Non-pigmented ciliary epithelial cell (primary cell): ENCODE data around the gene SERAC1.

Experiments
- DNase-seq: peaks from one replicate; pipeline ENCODE4 v3.0.0-alpha.2; 2010; ENCODE audit warnings: low read depth

Gene SERAC1

GRCh38 chr6:158122048-158122447 lies 46.0 kb downstream of the SERAC1 start:
- DNase-seq, result no peak

DNA sequence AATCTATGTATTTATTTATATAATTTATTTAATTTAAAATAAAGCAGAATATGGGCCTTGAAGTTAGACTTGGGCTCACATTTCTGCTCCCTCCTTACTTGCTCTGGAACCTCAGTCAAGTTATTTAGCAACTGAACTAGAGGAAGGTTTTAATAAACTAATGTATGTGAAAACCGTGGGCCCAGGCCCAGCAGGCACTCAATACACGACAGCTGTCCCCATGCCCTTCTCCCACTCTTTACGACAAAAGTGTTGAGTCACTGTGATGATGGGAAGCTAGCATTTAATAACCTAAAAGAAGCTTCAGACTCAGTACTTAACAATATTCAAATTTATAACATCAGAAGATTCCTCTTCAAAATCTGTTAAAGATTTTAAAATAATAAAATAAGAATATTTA lies 46.7 kb downstream of the SERAC1 start:
- DNase-seq, result no peak

GRCh38 chr6:158118886-158119285 lies 49.2 kb downstream of the SERAC1 start:
- DNase-seq, result no peak

- no peak for DNase-seq
Measured at GRCh38 chr6:158115508-158115907, 52.6 kb downstream of the SERAC1 start.

GRCh38 chr6:158115102-158115501 lies 53.0 kb downstream of the SERAC1 start:
- no peak for DNase-seq

DNA sequence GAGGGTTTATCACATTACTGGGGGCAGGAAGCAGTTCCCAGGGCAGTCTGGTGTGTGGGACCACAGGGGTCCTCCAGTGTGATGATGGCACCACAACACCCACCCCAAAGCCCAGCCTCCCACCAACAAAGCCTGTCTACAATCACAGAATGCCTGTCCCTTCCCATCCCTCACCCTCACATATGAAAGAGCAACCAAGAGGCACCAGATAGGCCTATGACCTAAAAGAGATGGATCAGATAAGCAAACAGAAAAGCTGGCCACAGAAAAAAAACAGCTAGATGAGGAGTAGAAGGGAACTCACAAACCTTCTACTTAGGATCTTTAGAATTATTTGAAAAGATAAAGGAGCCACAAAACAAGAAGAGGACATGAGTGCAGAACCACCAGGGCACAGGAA lies 54.3 kb downstream of the SERAC1 start:
- no peak for DNase-seq

- no peak for DNase-seq
Measured at GRCh38 chr6:158111987-158112386, 56.1 kb downstream of the SERAC1 start.

DNA sequence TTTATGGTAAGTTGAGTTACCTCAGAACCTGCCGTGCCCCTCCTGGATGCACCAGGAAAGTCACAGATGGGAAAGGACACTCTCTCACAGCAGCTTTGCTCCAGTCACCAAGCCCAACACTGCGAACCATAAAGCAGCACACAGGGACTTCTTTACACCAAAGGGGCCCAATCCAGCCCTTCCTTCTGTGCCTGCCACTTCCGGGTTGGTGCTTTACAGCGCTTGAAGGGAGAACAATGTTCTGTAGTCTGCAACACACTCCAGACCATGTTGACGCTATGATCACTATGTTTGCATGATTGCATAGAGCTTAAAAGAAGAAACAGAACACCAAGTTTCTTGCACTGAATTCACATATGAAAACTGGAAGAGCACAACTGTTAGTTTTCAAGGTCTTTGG lies 57.1 kb downstream of the SERAC1 start:
- DNase-seq, result no peak

DNA sequence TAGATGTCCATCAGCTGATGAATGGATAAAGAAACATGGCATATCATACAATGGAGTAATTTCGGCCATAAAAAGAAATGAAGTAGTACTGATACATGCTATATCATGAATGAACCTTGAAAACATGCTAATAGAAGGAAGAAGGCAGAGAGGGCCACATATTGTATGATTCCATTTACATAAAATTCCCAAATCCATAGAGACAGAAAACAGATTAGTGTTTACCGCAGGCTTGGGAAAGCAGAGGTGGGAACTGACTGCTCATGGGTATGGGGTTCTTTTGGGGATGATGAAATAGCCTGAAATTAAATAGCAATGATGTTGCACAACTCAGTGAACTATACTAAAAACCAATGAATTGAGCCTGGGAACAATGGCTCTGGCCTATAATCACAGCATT lies 58.3 kb downstream of the SERAC1 start:
- DNase-seq, result no peak

DNA sequence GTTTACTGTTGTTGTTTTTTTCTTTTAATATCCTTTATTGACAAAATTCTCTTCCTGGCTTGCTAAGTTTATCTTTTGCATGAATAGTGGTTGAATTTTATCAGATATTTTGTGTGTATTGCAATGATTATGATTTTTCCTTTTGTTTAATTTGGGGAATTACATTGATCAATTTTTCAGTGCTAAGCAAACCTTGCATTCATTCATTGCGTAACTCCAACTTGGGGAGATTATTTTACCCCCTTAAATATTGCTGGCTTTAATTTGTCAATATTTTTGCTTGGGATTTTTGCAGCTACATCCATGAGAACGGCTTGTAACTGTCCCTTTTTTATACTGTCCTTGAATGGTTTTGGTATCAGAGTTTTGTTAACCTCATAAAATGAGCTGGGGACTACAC lies 63.4 kb downstream of the SERAC1 start:
- DNase-seq, result no peak

- no peak for DNase-seq
Measured at GRCh38 chr6:158103228-158103627, 64.8 kb downstream of the SERAC1 start.

- no peak for DNase-seq
Measured at GRCh38 chr6:158095671-158096070, 72.4 kb downstream of the SERAC1 start.

GRCh38 chr6:158095031-158095430 lies 73.0 kb downstream of the SERAC1 start:
- no peak for DNase-seq

GRCh38 chr6:158092806-158093205 lies 75.3 kb downstream of the SERAC1 start:
- no peak for DNase-seq

- no peak for DNase-seq
Measured at GRCh38 chr6:158087224-158087867, 80.7 kb downstream of the SERAC1 start.

DNA sequence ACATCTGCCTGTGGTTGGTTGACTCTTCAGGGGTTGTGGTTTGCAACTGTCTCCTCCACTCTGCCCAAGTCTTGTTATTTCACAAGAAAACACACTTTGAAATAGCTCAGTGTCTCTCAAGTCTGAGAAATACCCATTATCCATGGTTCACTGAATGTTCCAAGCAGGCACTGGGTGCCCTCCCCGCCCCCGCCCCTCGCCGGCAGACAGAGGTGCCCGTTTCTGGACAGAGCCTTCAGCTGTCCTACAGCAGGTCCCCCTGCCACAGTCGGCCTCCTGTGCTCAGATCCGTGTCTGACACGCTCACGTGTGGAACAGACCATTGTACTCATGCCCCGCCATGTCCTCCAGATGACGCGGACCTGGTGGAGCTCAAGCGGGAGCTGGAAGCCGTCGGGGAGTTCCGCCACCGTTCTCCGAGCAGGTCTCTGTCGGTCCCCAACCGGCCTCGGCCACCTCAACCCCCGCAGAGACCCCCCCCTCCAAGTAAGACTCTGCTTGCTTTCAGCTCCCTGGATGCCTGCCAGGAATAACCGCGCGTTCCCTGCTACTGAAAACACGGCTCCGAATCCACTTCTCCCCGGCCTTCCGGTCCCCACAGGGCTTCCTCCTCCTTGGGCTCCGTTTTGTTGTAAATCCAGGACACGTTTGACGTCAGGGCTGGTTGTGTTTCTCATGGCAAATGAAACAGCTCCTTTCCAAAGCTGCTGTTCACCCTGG lies 81.4 kb downstream of the SERAC1 start:
- DNase-seq, result peak; percentile 66

- DNase-seq, result no peak
Measured at GRCh38 chr6:158086054-158086503, 82.0 kb downstream of the SERAC1 start.

DNA sequence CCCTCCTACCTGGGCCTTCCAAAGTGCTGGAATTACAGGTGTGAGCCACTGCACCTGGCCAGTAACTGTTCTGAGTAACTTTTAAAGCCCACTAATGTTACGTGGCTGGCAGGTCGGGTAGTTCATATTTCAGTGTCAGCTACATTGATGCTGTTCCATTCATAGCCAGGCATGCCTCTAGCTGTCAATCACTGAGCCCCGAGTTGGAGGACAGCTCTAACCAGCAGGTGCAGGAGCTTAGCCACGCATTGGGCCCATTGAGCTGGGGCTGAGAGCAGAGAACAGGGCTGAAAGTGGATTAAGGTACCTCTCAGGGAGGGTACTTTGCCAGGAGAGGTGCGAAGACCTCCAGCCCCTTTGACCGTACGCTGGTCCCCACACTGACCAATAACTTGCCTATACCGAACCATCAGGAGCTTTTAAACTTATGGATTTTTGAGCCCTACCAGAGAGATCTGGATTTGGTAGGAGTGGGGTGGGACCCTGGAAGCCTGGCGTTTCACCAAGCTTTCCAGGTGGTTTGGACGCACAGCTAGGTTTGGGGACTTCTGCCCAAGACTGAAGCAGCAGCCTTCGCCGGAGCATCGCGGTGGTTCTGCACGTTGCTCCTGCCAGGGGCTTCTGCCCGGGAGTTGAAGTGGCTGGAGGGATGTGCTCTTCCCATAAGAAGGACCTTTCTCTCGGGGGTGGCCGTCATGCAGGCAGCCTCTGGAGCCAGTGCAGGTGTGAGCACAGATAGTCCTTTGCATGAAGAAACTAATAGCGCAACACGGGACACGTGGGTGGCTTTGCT lies 82.6 kb downstream of the SERAC1 start:
- DNase-seq, result no peak

- no peak for DNase-seq
Measured at GRCh38 chr6:158083455-158084325, 84.4 kb downstream of the SERAC1 start.

DNA sequence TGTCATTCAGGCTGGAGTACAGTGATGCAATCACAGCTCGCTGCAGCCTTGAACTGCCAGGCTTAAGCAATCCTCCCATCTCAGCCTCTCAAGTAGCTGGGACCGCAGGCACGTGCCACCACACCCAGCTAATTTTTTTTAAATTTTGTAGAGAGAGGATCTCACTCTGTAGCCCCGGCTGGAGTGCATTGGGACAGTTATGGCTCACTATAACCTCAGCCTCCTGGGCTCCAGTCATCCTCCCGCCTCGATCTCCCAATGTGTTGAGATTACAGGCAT lies 86.5 kb downstream of the SERAC1 start:
- no peak for DNase-seq

GRCh38 chr6:158080849-158081656 lies 87.0 kb downstream of the SERAC1 start:
- no peak for DNase-seq
